Upper lobe of left lung (tissue), 4 donors: ENCODE data around the gene RBM20.
"Not testable (repeated sequence)": the region's sequence is repeated elsewhere in the genome, so short reads cannot be mapped to it uniquely, and the experiment has no call there.

Experiments
- CTCF ChIP-seq, 6 experiments: fragments of 450-650 bp in 4 of 6; fragments of 200-600 bp in 2 of 6; sonication (generic) in 2 of 6; IDR thresholded peaks; one replicate each; pipeline ENCODE4 v1.5.1; 2016 to 2019; ENCODE audit warnings: antibody characterized with exemption in 6 of 6
- EP300 ChIP-seq, 4 donors: sonication (generic); formaldehyde crosslinking; IDR thresholded peaks; one replicate each; pipeline ENCODE4 v1.5.1; 2017; ENCODE audit warnings: antibody characterized with exemption in 4 of 4, control low read depth in 2 of 4
- POLR2AphosphoS5 ChIP-seq, 2 donors: sonication (generic); formaldehyde crosslinking; IDR thresholded peaks; one replicate each; pipeline ENCODE4 v1.5.1; 2017; ENCODE audit warnings: antibody characterized with exemption in 2 of 2

GRCh38 chr10:110666259-110666658 lies 22.1 kb downstream of the RBM20 start:
- not testable (repeated sequence) for TF ChIP-seq CTCF, POLR2AphosphoS5, EP300 (IDR thresholded peaks at IDR 0.05)
